ENCODE data around the gene HGS. TPM values are rescaled to one million over a fixed set of nuclear protein-coding genes. Genes with fewer than 3 reads are reported as not detected.

The HGS gene
- total and polyA plus RNA-seq, 2 of the 8 experiments (the other 6 are each of a cell fraction or from before 2014, with no cell fraction given): 80.8 to 99.7 TPM

DNA sequence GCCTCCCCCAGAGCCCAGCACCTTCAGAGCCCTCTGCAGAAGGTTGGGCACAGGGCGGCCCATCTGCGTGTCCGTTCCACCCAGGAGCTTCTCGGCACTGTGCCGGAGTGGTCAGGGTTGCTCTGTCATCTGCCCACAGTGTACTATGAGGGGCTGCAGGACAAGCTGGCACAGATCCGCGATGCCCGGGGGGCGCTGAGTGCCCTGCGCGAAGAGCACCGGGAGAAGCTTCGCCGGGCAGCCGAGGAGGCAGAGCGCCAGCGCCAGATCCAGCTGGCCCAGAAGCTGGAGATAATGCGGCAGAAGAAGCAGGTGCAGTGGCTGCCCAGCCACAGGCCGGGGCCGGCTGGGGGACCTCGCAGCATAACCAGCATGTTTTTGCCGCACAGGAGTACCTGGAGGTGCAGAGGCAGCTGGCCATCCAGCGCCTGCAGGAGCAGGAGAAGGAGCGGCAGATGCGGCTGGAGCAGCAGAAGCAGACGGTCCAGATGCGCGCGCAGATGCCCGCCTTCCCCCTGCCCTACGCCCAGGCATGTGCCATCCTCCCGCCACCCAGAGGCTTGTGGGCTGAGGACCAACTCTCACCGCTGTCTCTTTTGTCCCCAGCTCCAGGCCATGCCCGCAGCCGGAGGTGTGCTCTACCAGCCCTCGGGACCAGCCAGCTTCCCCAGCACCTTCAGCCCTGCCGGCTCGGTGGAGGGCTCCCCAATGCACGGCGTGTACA lies 12.6 kb downstream of the HGS start:
- Histone ChIP-seq H3K27ac (ENCODE audit: low read depth, low read length) (no peak overlapping the region), H2BK20ac (ENCODE audit: low read length) (no peak overlapping the region), H2BK120ac (replicated peaks; ENCODE audit: low read depth, low read length) (no peak overlapping the region), H2BK5ac (ENCODE audit: low read depth, low read length) (no peak overlapping the region), H2BK15ac (ENCODE audit: low read length) (no peak overlapping the region), H2AFZ (ENCODE audit: low read length) (no peak overlapping the region), H3K4me3 (ENCODE audit: extremely low read depth in 1 of 4, insufficient read depth in 2 of 4, low read depth in 3 of 4, low read length in 4 of 4) (no peak overlapping the region), H2AK5ac (ENCODE audit: low read depth, low read length) (no peak overlapping the region), H4K5ac (ENCODE audit: insufficient read length, low read depth, low read length) (no peak overlapping the region), H3K14ac (ENCODE audit: insufficient read length) (no peak overlapping the region), H3K79me2 (ENCODE audit: control insufficient read depth in 1 of 2, insufficient read depth in 2 of 2, low read length in 2 of 2) (peaks cover 0 to 8% of the 10 kb centered on the region in 2 experiments; a peak in 2 of 4 replicates), H3K36me3 (ENCODE audit: control insufficient read depth in 2 of 4, insufficient read depth in 4 of 4, low read length in 3 of 4) (peaks cover 2 to 50% (median 31%) of the 10 kb centered on the region in 4 experiments; a peak in 6 of 8 replicates), H4K8ac (ENCODE audit: extremely low read depth, insufficient read depth, low read length) (no peak overlapping the region; the same call in 1 of the 2 replicates), H3K9ac (replicated peaks in 1 of 4; ENCODE audit: extremely low read depth in 1 of 4, low read depth in 3 of 4, low read length in 3 of 4) (no peak overlapping the region), H4K20me1 (replicated peaks in 1 of 2; ENCODE audit: control insufficient read depth in 1 of 2, insufficient read depth in 2 of 2, low read length in 2 of 2) (peaks cover 9 to 11% of the 10 kb centered on the region in 2 experiments), H3K56ac (replicated peaks; ENCODE audit: insufficient read length, low read depth, low read length) (no peak overlapping the region), H3K9me3 (ENCODE audit: insufficient read depth in 2 of 2, low read depth in 1 of 2, low read length in 1 of 2) (no peaks in the 10 kb centered on the region), H3K4me1 (replicated peaks in 1 of 4; ENCODE audit: control insufficient read depth in 3 of 4, insufficient read depth in 4 of 4, low read length in 3 of 4) (peaks cover 0 to 3% (median 0%) of the 10 kb centered on the region in 4 experiments; a peak in 1 of 7 replicates), H4K91ac (replicated peaks; ENCODE audit: insufficient read length, low read length) (no peak overlapping the region), H3K23me2 (ENCODE audit: low read depth, low read length) (no peaks in the 10 kb centered on the region), H2BK12ac (ENCODE audit: low read depth, low read length) (no peak overlapping the region), H3K4ac (replicated peaks; ENCODE audit: insufficient read length, low read depth, low read length) (no peak overlapping the region), H3K18ac (ENCODE audit: extremely low read depth, low read length) (no peak overlapping the region), H3K23ac (ENCODE audit: insufficient read length) (no peak overlapping the region), H3K27me3 (replicated peaks in 1 of 4; ENCODE audit: control insufficient read depth in 3 of 4, extremely low read depth in 1 of 4, insufficient read depth in 3 of 4, low read length in 3 of 4) (no peaks in the 10 kb centered on the region), H3K79me1 (ENCODE audit: low read depth, low read length) (peaks cover 4% of the 10 kb centered on the region), H3K4me2 (ENCODE audit: insufficient read depth in 1 of 2, low read depth in 2 of 2, low read length in 2 of 2) (no peak overlapping the region)
- whole genome bisulfite sequencing, 2 experiments (ENCODE audit: extremely low coverage in 1 of 2, insufficient coverage in 1 of 2, insufficient read length in 1 of 2, insufficient replicate concordance in 2 of 2, low coverage in 1 of 2, low lambda C conversion rate in 2 of 2, missing lambda C conversion rate in 1 of 2): 97% methylated on average over 39 of the region's 40 CpGs; no CpG with 5 or more reads in 1 of the 2 experiments
- CTCF ChIA-PET (ENCODE audit: partially characterized antibody): interaction anchor here (0.7 to 2.0 kb wide), 6 partner anchors 10 to 37 kb away, joined by 3 to 5 read pairs (median 4); no protein-coding TSS in a partner anchor
- DNase-seq (ENCODE audit: low read depth in 1 of 2, low spot score in 2 of 2) (no peak), FAIRE-seq (no peak)
- POLR2A ChIA-PET (ENCODE audit: partially characterized antibody): interaction anchor here (1.1 to 28.4 kb wide), 6 partner anchors 13 to 49 kb away, joined by 3 to 436 read pairs (median 6); partner anchors contain the start of genes ARL16, CCDC137, HGS and MRPL12
- TF ChIP-seq ASH2L (IDR thresholded peaks at IDR 0.05; ENCODE audit: low read length): no peak
- no peak for TF ChIP-seq KDM5A (IDR thresholded peaks at IDR 0.05; ENCODE audit: low read length)
- TF ChIP-seq SIX5 (IDR thresholded peaks at IDR 0.05; ENCODE audit: low read depth, low read length): no peak
- no peak for TF ChIP-seq YY1 (IDR thresholded peaks at IDR 0.05; ENCODE audit: low read depth, low read length)
- TF ChIP-seq GABPA (IDR thresholded peaks at IDR 0.05; ENCODE audit: borderline replicate concordance, insufficient read depth, low read length): no peak
- TF ChIP-seq JUN (IDR thresholded peaks at IDR 0.05; ENCODE audit: low read depth, low read length): no peak
- TF ChIP-seq TBP (IDR thresholded peaks at IDR 0.05; ENCODE audit: low read depth, low read length): no peak
- no peak for TF ChIP-seq CHD2 (IDR thresholded peaks at IDR 0.05; ENCODE audit: low read length)
- TF ChIP-seq SP4 (IDR thresholded peaks at IDR 0.05; ENCODE audit: low read length): no peak
- no peak for TF ChIP-seq NRF1 (IDR thresholded peaks at IDR 0.05; ENCODE audit: low read depth, low read length)
- TF ChIP-seq SP1 (IDR thresholded peaks at IDR 0.05; ENCODE audit: low read depth, low read length): no peak
- TF ChIP-seq TAF1 (IDR thresholded peaks at IDR 0.05; ENCODE audit: low read depth, low read length): no peak
- no peak for TF ChIP-seq CTBP2 (IDR thresholded peaks at IDR 0.05; ENCODE audit: borderline replicate concordance, insufficient read depth, insufficient read length, low read length)
- TF ChIP-seq TCF12 (IDR thresholded peaks at IDR 0.05; ENCODE audit: low read depth, low read length): no peak

Data from H1 (cell line).